ENCODE results near the gene GABRG1. TPM values are rescaled to one million over a fixed set of nuclear protein-coding genes. Genes with fewer than 3 reads are reported as not detected.

The GABRG1 gene
- total and polyA plus RNA-seq, 3 donors from 2014 or later = 0.24 to 0.40 (median 0.31) TPM

DNA sequence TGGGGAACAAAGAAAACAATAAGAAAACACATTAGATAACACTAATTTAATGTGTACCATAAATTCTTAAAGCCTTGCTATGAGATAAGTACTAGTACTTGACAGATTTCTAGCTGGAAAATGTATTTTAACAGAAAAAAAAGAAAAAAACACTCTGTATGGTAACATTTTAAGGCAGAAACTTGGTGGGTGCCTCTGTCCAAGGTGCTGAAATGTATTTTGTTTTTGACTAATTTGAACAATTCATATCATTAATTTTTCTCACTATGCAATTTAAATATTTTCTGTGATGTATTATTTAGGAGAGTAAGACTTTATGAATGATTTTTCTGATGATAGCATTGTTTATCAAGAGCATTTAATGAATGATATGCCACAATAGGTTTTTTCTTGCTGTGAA is 107.5 kb downstream of the GABRG1 start:
- Histone ChIP-seq H3K4me3 (no peak overlapping the region), H3K4me1 (no peaks in the 10 kb centered on the region), H3K27me3 (no peaks in the 10 kb centered on the region), H3K36me3 (ENCODE audit: low read depth, missing control alignments) (no peaks in the 10 kb centered on the region), H3K9me3 (no peaks in the 10 kb centered on the region), H3K27ac (no peak overlapping the region)
- intact Hi-C loops (cut with DNase I; ENCODE audit: low total_unique reads) = no loop called here
- DNase-seq = no peak
- TF ChIP-seq, protein P1, sequence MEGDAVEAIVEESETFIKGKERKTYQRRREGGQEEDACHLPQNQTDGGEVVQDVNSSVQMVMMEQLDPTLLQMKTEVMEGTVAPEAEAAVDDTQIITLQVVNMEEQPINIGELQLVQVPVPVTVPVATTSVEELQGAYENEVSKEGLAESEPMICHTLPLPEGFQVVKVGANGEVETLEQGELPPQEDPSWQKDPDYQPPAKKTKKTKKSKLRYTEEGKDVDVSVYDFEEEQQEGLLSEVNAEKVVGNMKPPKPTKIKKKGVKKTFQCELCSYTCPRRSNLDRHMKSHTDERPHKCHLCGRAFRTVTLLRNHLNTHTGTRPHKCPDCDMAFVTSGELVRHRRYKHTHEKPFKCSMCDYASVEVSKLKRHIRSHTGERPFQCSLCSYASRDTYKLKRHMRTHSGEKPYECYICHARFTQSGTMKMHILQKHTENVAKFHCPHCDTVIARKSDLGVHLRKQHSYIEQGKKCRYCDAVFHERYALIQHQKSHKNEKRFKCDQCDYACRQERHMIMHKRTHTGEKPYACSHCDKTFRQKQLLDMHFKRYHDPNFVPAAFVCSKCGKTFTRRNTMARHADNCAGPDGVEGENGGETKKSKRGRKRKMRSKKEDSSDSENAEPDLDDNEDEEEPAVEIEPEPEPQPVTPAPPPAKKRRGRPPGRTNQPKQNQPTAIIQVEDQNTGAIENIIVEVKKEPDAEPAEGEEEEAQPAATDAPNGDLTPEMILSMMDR (IDR thresholded peaks at IDR 0.05) = no peak
- no peak for TF ChIP-seq POLR2A (IDR thresholded peaks at IDR 0.05)

DNA sequence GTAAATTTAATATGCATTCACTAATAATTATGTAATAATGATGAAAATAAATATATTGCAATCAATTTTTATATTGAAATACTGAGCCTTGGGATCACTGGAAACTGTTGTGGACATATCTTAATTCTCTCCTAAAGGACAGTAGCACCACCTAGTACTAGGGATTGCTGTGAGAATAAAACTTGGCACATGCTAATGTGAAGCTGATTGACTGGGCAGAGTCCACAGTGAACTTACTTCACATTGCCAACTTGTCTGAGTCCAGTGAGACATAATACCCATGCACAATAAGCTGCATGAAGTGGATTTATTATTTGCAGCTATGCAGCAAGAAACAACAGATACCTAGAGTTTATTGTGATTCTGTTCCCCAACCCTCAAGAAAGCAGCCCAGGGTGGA is 131.1 kb downstream of the GABRG1 start:
- Histone ChIP-seq H3K36me3 (ENCODE audit: low read depth, missing control alignments) (no peaks in the 10 kb centered on the region), H3K4me3 (no peak overlapping the region), H3K27me3 (no peaks in the 10 kb centered on the region), H3K4me1 (no peaks in the 10 kb centered on the region), H3K27ac (no peak overlapping the region), H3K9me3 (no peaks in the 10 kb centered on the region)
- TF ChIP-seq, protein P1 (IDR thresholded peaks at IDR 0.05) = no peak
- no peak for TF ChIP-seq POLR2A (IDR thresholded peaks at IDR 0.05)
- no peak for DNase-seq
- intact Hi-C loops (cut with DNase I; ENCODE audit: low total_unique reads) = no loop called here

DNA sequence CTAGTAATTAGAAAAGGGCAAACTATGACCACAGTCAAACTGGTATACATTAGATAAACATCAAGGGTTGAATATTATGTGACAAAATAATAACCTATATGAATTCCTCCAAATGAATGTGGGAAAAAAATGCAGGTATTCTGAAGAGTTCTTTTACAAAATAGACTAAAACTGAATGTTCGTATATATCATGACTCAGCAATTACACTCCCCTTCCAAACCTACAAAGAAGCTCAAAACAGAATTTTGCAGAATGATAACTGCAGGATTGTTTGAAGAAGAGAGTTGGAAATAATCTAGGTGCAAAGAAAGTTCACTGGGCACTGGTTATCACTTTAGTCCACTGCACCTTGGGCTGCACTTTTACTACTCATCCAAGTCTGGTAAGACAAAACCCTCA is 134.1 kb downstream of the GABRG1 start:
- Histone ChIP-seq H3K4me3 (no peak overlapping the region), H3K4me1 (no peaks in the 10 kb centered on the region), H3K27ac (no peak overlapping the region), H3K27me3 (no peaks in the 10 kb centered on the region), H3K9me3 (no peaks in the 10 kb centered on the region), H3K36me3 (ENCODE audit: low read depth, missing control alignments) (no peaks in the 10 kb centered on the region)
- intact Hi-C loops (cut with DNase I; ENCODE audit: low total_unique reads) = no loop called here
- DNase-seq = no peak
- 73 to 77% methylated on average over 1 of the region's 1 CpG for WGBS, 2 donors
- TF ChIP-seq, protein P1 (IDR thresholded peaks at IDR 0.05) = no peak
- TF ChIP-seq POLR2A (IDR thresholded peaks at IDR 0.05) = no peak

DNA sequence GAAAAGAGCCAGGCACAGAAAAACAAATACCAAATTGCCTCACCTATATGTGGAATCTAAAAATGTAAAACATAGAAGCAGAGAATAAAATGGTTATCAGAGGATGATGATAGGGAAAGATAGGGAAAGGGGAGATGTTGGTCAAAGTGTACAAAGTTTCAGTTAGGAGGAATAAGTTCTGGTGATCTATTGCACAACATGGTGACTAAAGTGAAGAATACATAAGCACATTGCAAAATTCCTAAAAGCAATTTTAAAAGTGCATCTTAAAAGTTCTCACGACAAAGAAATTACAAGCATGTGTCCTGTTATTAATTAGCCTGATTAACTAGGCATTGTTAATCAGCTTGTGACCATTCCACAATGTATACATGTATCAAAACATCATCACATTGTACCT is 136.0 kb downstream of the GABRG1 start:
- WGBS, 2 donors = 84 to 98% methylated on average over 1 of the region's 1 CpG

More for the DNA sequence above, 136.0 kb downstream of the GABRG1 start:
- Histone ChIP-seq H3K9me3 (no peaks in the 10 kb centered on the region), H3K27ac (no peak overlapping the region), H3K27me3 (no peaks in the 10 kb centered on the region), H3K4me3 (no peak overlapping the region), H3K4me1 (no peaks in the 10 kb centered on the region), H3K36me3 (ENCODE audit: low read depth, missing control alignments) (no peaks in the 10 kb centered on the region)
- intact Hi-C loops (cut with DNase I; ENCODE audit: low total_unique reads) = no loop called here
- no peak for DNase-seq
- TF ChIP-seq, protein P1 (IDR thresholded peaks at IDR 0.05) = no peak
- no peak for TF ChIP-seq POLR2A (IDR thresholded peaks at IDR 0.05)

All from testis (tissue), 3 donors.